Upper lobe of right lung (tissue), 1 donor: ENCODE measurements around the gene TUBA1C. TPM values are rescaled to one million over a fixed set of nuclear protein-coding genes. Genes with fewer than 3 reads are reported as not detected.

ENCODE experiments used
- ATAC-seq: fragments of 200-7000 bp; cut with Tn5 transposase; one replicate; pipeline ENCODE4 v1.9.1; 2020; ENCODE audit warnings: mild to moderate bottlenecking, moderate library complexity
- DNase-seq: peaks from one replicate; pipeline ENCODE4 v3.0.0-alpha.2; 2020
- H3K27ac ChIP-seq: fragments of 200-600 bp; one replicate; pipeline ENCODE4 v1.8.0; 2022
- H3K27me3 ChIP-seq: fragments of 200-600 bp; one replicate; pipeline ENCODE4 v1.8.0; 2022; ENCODE audit warnings: mild to moderate bottlenecking
- H3K36me3 ChIP-seq: fragments of 200-600 bp; one replicate; pipeline ENCODE4 v1.8.0; 2022
- H3K4me1 ChIP-seq: fragments of 200-600 bp; one replicate; pipeline ENCODE4 v1.8.0; 2022
- H3K4me3 ChIP-seq: fragments of 200-600 bp; one replicate; pipeline ENCODE4 v1.8.0; 2022; ENCODE audit warnings: mild to moderate bottlenecking
- H3K9me3 ChIP-seq: fragments of 200-600 bp; one replicate; pipeline ENCODE4 v1.8.0; 2022
- CTCF ChIP-seq: fragments of 200-600 bp; IDR thresholded peaks from one replicate; pipeline ENCODE4 v1.8.0; 2022; ENCODE audit warnings: antibody characterized with exemption
- intact Hi-C: fragments of 100-400 bp; cut with DNase I; formaldehyde crosslinking; loops from one replicate; pipeline ENCODE4 v1.11.0; 2022
- total RNA-seq: library from RNA; stranded (reverse); fragmentation: NEBNext Ultra II Directional; extraction: Animal tissue kit (Norgen Biotek cat#: 25700); gene quantifications from one replicate; pipeline ENCODE4 v1.2.1, GENCODE V29; 2021
- donor health status: DM: no; HTN: yes; CAD: no; lungs with severe emphysema.

Gene TUBA1C
- total RNA-seq, 1 donor from 2014 or later: 113 TPM

GRCh38 chr12:49225576-49226166 lies 39.2 kb upstream of the TUBA1C start:
- ATAC-seq (peak; percentile 93), DNase-seq (peak; percentile 86)
- H3K36me3 ChIP-seq: no peaks in the 10 kb centered on the region
- H3K27me3 ChIP-seq: no peaks in the 10 kb centered on the region
- no peaks in the 10 kb centered on the region for H3K9me3 ChIP-seq
- H3K4me3 ChIP-seq: no peak overlapping the region
- peak; percentile 14 for TF ChIP-seq CTCF
- H3K27ac ChIP-seq: peak overlapping the region; percentile 32
- intact Hi-C loops: no loop called here
- peaks cover 9% of the 10 kb centered on the region for H3K4me1 ChIP-seq

- no peak for TF ChIP-seq CTCF
- H3K27ac ChIP-seq: no peak overlapping the region
- no peaks in the 10 kb centered on the region for H3K9me3 ChIP-seq
- no peak for ATAC-seq
- intact Hi-C loops: no loop called here
- H3K4me3 ChIP-seq: no peak overlapping the region
- DNase-seq: no peak
- no peaks in the 10 kb centered on the region for H3K36me3 ChIP-seq
- peaks cover 21% of the 10 kb centered on the region for H3K4me1 ChIP-seq
- H3K27me3 ChIP-seq: no peaks in the 10 kb centered on the region
These were observed 37.2 kb upstream of the TUBA1C start for GRCh38 chr12:49227713-49228112.

- Histone ChIP-seq H3K4me1 (peaks cover 21% of the 10 kb centered on the region), H3K9me3 (no peaks in the 10 kb centered on the region), H3K4me3 (no peak overlapping the region), H3K27ac (no peak overlapping the region), H3K36me3 (no peaks in the 10 kb centered on the region), H3K27me3 (no peaks in the 10 kb centered on the region)
- intact Hi-C loops: no loop called here
- DNase-seq: no peak
- no peak for TF ChIP-seq CTCF
- ATAC-seq: no peak
These were observed 36.2 kb upstream of the TUBA1C start for GRCh38 chr12:49228653-49229052.

GRCh38 chr12:49230176-49230804 lies 34.6 kb upstream of the TUBA1C start:
- intact Hi-C loops: loop anchor here (10.0 kb wide), 1 partner anchor 95 kb away; the partner anchor contains the start of gene TUBA1B
- no peaks in the 10 kb centered on the region for H3K9me3 ChIP-seq
- H3K36me3 ChIP-seq: no peaks in the 10 kb centered on the region
- H3K4me1 ChIP-seq: peaks cover 21% of the 10 kb centered on the region
- H3K27me3 ChIP-seq: no peaks in the 10 kb centered on the region
- ATAC-seq: no peak
- no peak for TF ChIP-seq CTCF
- no peak overlapping the region for H3K4me3 ChIP-seq
- peak overlapping the region; percentile 32 for H3K27ac ChIP-seq
- no peak for DNase-seq

- H3K36me3 ChIP-seq: no peaks in the 10 kb centered on the region
- no peak for TF ChIP-seq CTCF
- intact Hi-C loops: loop anchor here (10.0 kb wide), 1 partner anchor 96 kb away; the partner anchor contains the start of gene TUBA1B
- DNase-seq (no peak), ATAC-seq (peak; percentile 22)
- peak overlapping the region; percentile 32 for H3K27ac ChIP-seq
- H3K4me3 ChIP-seq: no peak overlapping the region
- no peaks in the 10 kb centered on the region for H3K27me3 ChIP-seq
- H3K4me1 ChIP-seq: peaks cover 21% of the 10 kb centered on the region
- no peaks in the 10 kb centered on the region for H3K9me3 ChIP-seq
These were observed 34.1 kb upstream of the TUBA1C start for GRCh38 chr12:49230805-49231194.
